ENCODE results near the gene HAS3.

GRCh38 chr16:69064764-69065313, 40.6 kb upstream of the HAS3 start:
- no peak for TF ChIP-seq EZH2 (optimal IDR thresholded peaks at IDR 0.05; ENCODE audit: low read depth, low read length)
- TF ChIP-seq CTCF (IDR thresholded peaks at IDR 0.05; ENCODE audit: low read length) = no peak

Measured in MM.1S (cell line).